SHP77 treated with DMSO at 0.1 percent for 48 hours (cell line): ENCODE data around the gene NAALADL2.
"Not testable (repeated sequence)": the region's sequence is repeated elsewhere in the genome, so short reads cannot be mapped to it uniquely, and the experiment has no call there.

Source experiments
- DNase-seq: peaks from one replicate; lab custom pipeline; 2025; lab: John Stamatoyannopoulos, UW

NAALADL2 gene

GRCh38 chr3:175132706-175133105 is 273.6 kb downstream of the NAALADL2 start:
- DNase-seq: not testable (repeated sequence)

- no peak for DNase-seq
These were observed 285.2 kb downstream of the NAALADL2 start for GRCh38 chr3:175144368-175144767.

- no peak for DNase-seq
These were observed 287.1 kb downstream of the NAALADL2 start for GRCh38 chr3:175146258-175146657.

- DNase-seq: peak; percentile 99
These were observed 290.5 kb downstream of the NAALADL2 start for GRCh38 chr3:175149675-175150074.

- DNase-seq: peak; percentile 91
These were observed 291.8 kb downstream of the NAALADL2 start for GRCh38 chr3:175150812-175151401.

- DNase-seq: no peak
These were observed 294.5 kb downstream of the NAALADL2 start for GRCh38 chr3:175153595-175153994.

- no peak for DNase-seq
These were observed 296.0 kb downstream of the NAALADL2 start for GRCh38 chr3:175155172-175155571.

GRCh38 chr3:175159202-175159601 is 300.1 kb downstream of the NAALADL2 start:
- DNase-seq: no peak

GRCh38 chr3:175161291-175161690 is 302.2 kb downstream of the NAALADL2 start:
- DNase-seq: no peak

- peak; percentile 98 for DNase-seq
These were observed 304.6 kb downstream of the NAALADL2 start for GRCh38 chr3:175163686-175164085.

GRCh38 chr3:175173117-175173516 is 314.0 kb downstream of the NAALADL2 start:
- not testable (repeated sequence) for DNase-seq

- no peak for DNase-seq
These were observed 317.4 kb downstream of the NAALADL2 start for GRCh38 chr3:175176556-175176955.

- peak; percentile 65 for DNase-seq
These were observed 319.9 kb downstream of the NAALADL2 start for GRCh38 chr3:175179055-175179454.

GRCh38 chr3:175184392-175184791 is 325.3 kb downstream of the NAALADL2 start:
- DNase-seq: no peak

GRCh38 chr3:175185903-175186302 is 326.8 kb downstream of the NAALADL2 start:
- no peak for DNase-seq

- no peak for DNase-seq
These were observed 327.4 kb downstream of the NAALADL2 start for GRCh38 chr3:175186511-175186910.

- DNase-seq: no peak
These were observed 328.5 kb downstream of the NAALADL2 start for GRCh38 chr3:175187586-175187985.

- DNase-seq: no peak
These were observed 333.4 kb downstream of the NAALADL2 start for GRCh38 chr3:175192536-175192935.

- no peak for DNase-seq
These were observed 334.8 kb downstream of the NAALADL2 start for GRCh38 chr3:175193815-175194518.

- DNase-seq: no peak
These were observed 340.1 kb downstream of the NAALADL2 start for GRCh38 chr3:175198991-175199783.

- DNase-seq: no peak
These were observed 340.8 kb downstream of the NAALADL2 start for GRCh38 chr3:175199961-175200360.

- no peak for DNase-seq
These were observed 341.4 kb downstream of the NAALADL2 start for GRCh38 chr3:175200391-175201095.
